HEK293T (cell line): ENCODE results near the gene TSPAN9.

Experiments used
- CTCF ChIA-PET: fragments of 350-600 bp; formaldehyde crosslinking; extraction: SDS; loops from one replicate; lab custom pipeline; 2021; ENCODE audit warnings: antibody characterized with exemption, inconsistent platforms; lab: Yijun Ruan, JAX
- POLR2A ChIA-PET: fragments of 350-600 bp; formaldehyde crosslinking; extraction: SDS; loops from one replicate; lab custom pipeline; 2020; ENCODE audit warnings: antibody characterized with exemption, inconsistent platforms; lab: Yijun Ruan, JAX
- DNase-seq: peaks from one replicate; pipeline ENCODE4 v3.0.0; 2012; ENCODE audit warnings: mixed read lengths; ENCODE audit errors: extremely low spot score
- ARNT ChIP-seq: fragments of 450-650 bp; IDR thresholded peaks from 2 replicates; pipeline ENCODE4 v1.6.1; 2017; ENCODE audit warnings: mild to moderate bottlenecking
- BHLHE40 ChIP-seq: fragments of 450-650 bp; IDR thresholded peaks from 2 replicates; pipeline ENCODE4 v1.6.1; 2016; ENCODE audit warnings: mild to moderate bottlenecking, moderate library complexity, borderline replicate concordance
- CTBP1 ChIP-seq: fragments of 450-650 bp; IDR thresholded peaks from 2 replicates; pipeline ENCODE4 v1.6.1; 2016; ENCODE audit warnings: borderline replicate concordance
- ELF4 ChIP-seq: fragments of 450-650 bp; IDR thresholded peaks from 2 replicates; pipeline ENCODE4 v1.6.1; 2017; ENCODE audit warnings: antibody characterized with exemption
- FOXA1 ChIP-seq: fragments of 450-650 bp; IDR thresholded peaks from 2 replicates; pipeline ENCODE4 v1.6.1; 2016; ENCODE audit warnings: mild to moderate bottlenecking
- FOXK2 ChIP-seq: fragments of 450-650 bp; IDR thresholded peaks from 2 replicates; pipeline ENCODE4 v1.6.1; 2016; ENCODE audit warnings: mild to moderate bottlenecking
- FOXM1 ChIP-seq: fragments of 450-650 bp; IDR thresholded peaks from 2 replicates; pipeline ENCODE4 v1.6.1; 2017; ENCODE audit warnings: mild to moderate bottlenecking, borderline replicate concordance
- HDGF ChIP-seq: fragments of 450-650 bp; IDR thresholded peaks from 2 replicates; pipeline ENCODE4 v1.6.1; 2017; ENCODE audit warnings: antibody characterized with exemption, borderline replicate concordance
- L3MBTL2 ChIP-seq: fragments of 450-650 bp; conservative IDR thresholded peaks from 2 replicates; pipeline ENCODE4 v1.6.1; 2016; ENCODE audit warnings: mild to moderate bottlenecking
- LEF1 ChIP-seq: fragments of 450-650 bp; IDR thresholded peaks from 2 replicates; pipeline ENCODE4 v1.6.1; 2017; ENCODE audit warnings: mild to moderate bottlenecking, borderline replicate concordance
- NFRKB ChIP-seq: fragments of 450-650 bp; IDR thresholded peaks from 2 replicates; pipeline ENCODE4 v1.6.1; 2016; ENCODE audit warnings: mild to moderate bottlenecking, moderate library complexity
- SP1 ChIP-seq: fragments of 450-650 bp; IDR thresholded peaks from 2 replicates; pipeline ENCODE4 v1.6.1; 2017
- SUZ12 ChIP-seq: fragments of 450-650 bp; IDR thresholded peaks from 2 replicates; pipeline ENCODE4 v1.6.1; 2016; ENCODE audit warnings: mild to moderate bottlenecking
- TARDBP ChIP-seq: fragments of 450-650 bp; IDR thresholded peaks from 2 replicates; pipeline ENCODE4 v1.6.1; 2016
- ZNF384 ChIP-seq: fragments of 450-650 bp; IDR thresholded peaks from 2 replicates; pipeline ENCODE4 v1.6.1; 2016
- TF ChIP-seq, protein P1 (sequence below): fragments of 450-650 bp; IDR thresholded peaks from 2 replicates; pipeline ENCODE4 v1.6.1; 2016

The TSPAN9 gene

GRCh38 chr12:3279832-3280231 lies 202.7 kb downstream of the TSPAN9 start:
- ChIA-PET POLR2A (interaction anchor here (1.2 kb wide), 1 partner anchor 13 kb away, joined by 3 read pairs; no protein-coding TSS in a partner anchor), CTCF (no interaction called here)
- TF ChIP-seq SP1 (no peak), FOXK2 (no peak), LEF1 (no peak)
- no peak for DNase-seq

DNA sequence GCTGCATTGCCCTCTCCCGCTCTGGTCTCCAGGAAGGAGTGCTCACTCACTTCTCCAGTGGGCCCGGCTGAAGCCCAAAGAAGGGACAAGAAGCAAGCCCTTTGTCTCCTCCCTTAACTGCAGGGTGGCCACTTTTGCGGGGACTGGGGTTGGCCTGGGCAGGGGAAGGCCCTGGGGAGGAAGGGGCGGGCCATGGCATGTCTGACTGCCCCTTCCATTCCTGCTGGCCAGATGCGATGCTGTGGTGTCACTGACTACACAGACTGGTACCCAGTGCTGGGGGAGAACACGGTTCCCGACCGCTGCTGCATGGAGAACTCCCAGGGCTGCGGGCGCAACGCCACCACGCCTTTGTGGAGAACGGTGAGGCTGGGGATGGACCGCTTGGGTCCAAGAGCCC lies 203.8 kb downstream of the TSPAN9 start:
- ChIA-PET CTCF (no interaction called here), POLR2A (interaction anchor here (1.2 kb wide), 1 partner anchor 14 kb away, joined by 3 read pairs; no protein-coding TSS in a partner anchor)
- DNase-seq, result no peak
- TF ChIP-seq HDGF, result no peak
- TF ChIP-seq TARDBP, result no peak
- no peak for TF ChIP-seq SP1
- TF ChIP-seq FOXA1, result no peak
- TF ChIP-seq L3MBTL2, result no peak
- no peak for TF ChIP-seq FOXM1
- no peak for TF ChIP-seq BHLHE40
- TF ChIP-seq ELF4, result no peak
- no peak for TF ChIP-seq ARNT
- TF ChIP-seq FOXK2, result no peak
- TF ChIP-seq NFRKB, result no peak
- no peak for TF ChIP-seq ZNF384
- TF ChIP-seq LEF1, result no peak
- TF ChIP-seq SUZ12, result no peak
- no peak for TF ChIP-seq CTBP1
- TF ChIP-seq, protein P1, sequence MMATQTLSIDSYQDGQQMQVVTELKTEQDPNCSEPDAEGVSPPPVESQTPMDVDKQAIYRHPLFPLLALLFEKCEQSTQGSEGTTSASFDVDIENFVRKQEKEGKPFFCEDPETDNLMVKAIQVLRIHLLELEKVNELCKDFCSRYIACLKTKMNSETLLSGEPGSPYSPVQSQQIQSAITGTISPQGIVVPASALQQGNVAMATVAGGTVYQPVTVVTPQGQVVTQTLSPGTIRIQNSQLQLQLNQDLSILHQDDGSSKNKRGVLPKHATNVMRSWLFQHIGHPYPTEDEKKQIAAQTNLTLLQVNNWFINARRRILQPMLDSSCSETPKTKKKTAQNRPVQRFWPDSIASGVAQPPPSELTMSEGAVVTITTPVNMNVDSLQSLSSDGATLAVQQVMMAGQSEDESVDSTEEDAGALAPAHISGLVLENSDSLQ, result no peak

DNA sequence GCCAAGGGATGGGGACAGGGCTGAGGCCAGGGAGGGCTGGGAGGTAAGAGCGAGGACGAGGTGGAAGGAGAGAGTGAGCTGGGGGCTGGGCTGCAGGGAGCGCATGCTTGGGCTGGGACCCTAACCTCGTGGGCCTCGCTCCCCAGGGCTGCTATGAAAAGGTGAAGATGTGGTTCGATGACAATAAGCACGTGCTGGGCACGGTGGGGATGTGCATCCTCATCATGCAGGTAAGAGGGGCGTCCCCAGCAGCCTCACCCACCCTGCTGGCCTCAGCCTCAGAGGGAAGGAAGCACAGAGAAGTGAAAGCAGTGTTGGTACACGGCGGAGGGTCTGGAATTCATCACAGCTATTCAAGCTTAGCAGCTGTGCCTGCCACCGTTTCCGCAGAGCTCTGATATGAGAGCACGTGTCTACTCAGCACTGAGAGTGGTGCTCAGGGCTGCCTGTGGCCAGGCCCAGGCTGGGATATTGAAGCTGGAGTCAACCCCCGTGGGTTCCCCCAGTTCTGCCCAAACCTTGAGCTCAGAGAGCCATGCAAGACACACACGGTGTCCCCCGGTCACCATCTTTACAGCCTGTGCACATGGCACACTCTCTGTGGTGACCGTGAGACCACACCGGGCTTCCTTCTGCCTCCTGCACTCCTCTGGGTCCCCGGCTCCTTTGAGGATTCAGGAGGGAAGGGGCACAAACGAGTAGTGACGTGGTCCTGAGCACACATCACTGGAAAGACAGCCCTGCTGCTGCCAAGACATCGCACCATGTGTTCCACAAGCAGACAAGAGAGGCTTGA lies 204.6 kb downstream of the TSPAN9 start:
- ChIA-PET POLR2A (no interaction called here), CTCF (interaction anchor here (0.6 to 0.7 kb wide), 2 partner anchors 25 to 145 kb away, joined by 3 to 4 read pairs; no protein-coding TSS in a partner anchor)
- no peak for TF ChIP-seq SP1
- no peak for TF ChIP-seq FOXK2
- no peak for TF ChIP-seq FOXM1
- TF ChIP-seq BHLHE40, result no peak
- no peak for TF ChIP-seq NFRKB
- TF ChIP-seq ZNF384, result no peak
- TF ChIP-seq TARDBP, result no peak
- no peak for TF ChIP-seq FOXA1
- DNase-seq, result no peak

- CTCF ChIA-PET, result interaction anchor here (0.6 to 0.7 kb wide), 2 partner anchors 25 to 145 kb away, joined by 3 to 4 read pairs; no protein-coding TSS in a partner anchor
- TF ChIP-seq ARNT (no peak), FOXK2 (no peak)
- POLR2A ChIA-PET, result no interaction called here
- DNase-seq, result no peak
These were observed 205.1 kb downstream of the TSPAN9 start for GRCh38 chr12:3282384-3282670.

GRCh38 chr12:3283137-3283680 lies 206.0 kb downstream of the TSPAN9 start:
- POLR2A ChIA-PET, result no interaction called here
- CTCF ChIA-PET, result no interaction called here
- no peak for DNase-seq
- no peak for TF ChIP-seq ELF4
- no peak for TF ChIP-seq L3MBTL2
- no peak for TF ChIP-seq LEF1
- TF ChIP-seq ARNT, result no peak
- TF ChIP-seq SUZ12, result no peak
- no peak for TF ChIP-seq NFRKB
- no peak for TF ChIP-seq HDGF
- no peak for TF ChIP-seq SP1
- no peak for TF ChIP-seq FOXA1
- TF ChIP-seq, protein P1, result no peak
- TF ChIP-seq TARDBP, result no peak
- no peak for TF ChIP-seq FOXM1
- no peak for TF ChIP-seq CTBP1
- TF ChIP-seq BHLHE40, result no peak

- ChIA-PET CTCF (no interaction called here), POLR2A (no interaction called here)
- TF ChIP-seq, protein P1, result no peak
- TF ChIP-seq L3MBTL2 (no peak), ARNT (no peak), NFRKB (no peak), FOXA1 (no peak), SP1 (no peak), LEF1 (no peak), HDGF (no peak), SUZ12 (no peak), FOXK2 (no peak), CTBP1 (no peak)
- no peak for DNase-seq
These were observed 207.2 kb downstream of the TSPAN9 start for GRCh38 chr12:3284405-3284804.
